GM12878 (cell line): Measurements from ENCODE around the gene XG. TPM values are rescaled to one million over a fixed set of nuclear protein-coding genes. Genes with fewer than 3 reads are reported as not detected.

ENCODE experiments used
- ATAC-seq: fragments of 200-7000 bp; cut with Tn5 transposase; 3 replicates; pipeline ENCODE4 v1.9.1; 2020; ENCODE audit warnings: mild to moderate bottlenecking, moderate library complexity
- BruUV-seq: library from RNA; stranded (reverse); fragments of 400-500 nt; replicated peaks from 2 replicates; lab custom pipeline; 2021; lab: Mats Ljungman, UMichigan
- CTCF ChIA-PET: fragments of 300-600 bp; sonication (Branson Sonifier 250); formaldehyde crosslinking; extraction: SDS; loops from one replicate; lab custom pipeline; 2021; ENCODE audit warnings: inconsistent platforms; lab: Yijun Ruan, JAX
- POLR2A ChIA-PET: fragments of 350-600 bp; formaldehyde crosslinking; extraction: SDS; loops from one replicate; lab custom pipeline; 2021; ENCODE audit warnings: inconsistent platforms; lab: Charles Lee
- RAD21 ChIA-PET: fragments of 300-600 bp; sonication (Branson Sonifier 250); formaldehyde crosslinking; loops from one replicate; lab custom pipeline; 2023; ENCODE audit warnings: antibody characterized with exemption; ENCODE audit not compliant: unreplicated experiment; lab: Charles Lee
- SMC1A ChIA-PET: fragments of 300-600 bp; sonication (Branson Sonifier 250); formaldehyde crosslinking; loops from one replicate; lab custom pipeline; 2023; ENCODE audit not compliant: unreplicated experiment, uncharacterized antibody; lab: Charles Lee
- DNase-seq: peaks from one replicate; pipeline ENCODE4 v3.0.0-alpha.2; 2011; ENCODE audit warnings: low read depth, low spot score
- FAIRE-seq: peaks from 3 replicates; lab custom pipeline; 2011; peaks lifted over from hg19 to GRCh38; lab: Jason Lieb, UNC
- H2AFZ ChIP-seq: 2 replicates; pipeline ENCODE4 v1.6.0; 2011; ENCODE audit warnings: low read depth, low read length, control low read depth; ENCODE audit not compliant: control insufficient read depth
- H3K27ac ChIP-seq: 2 replicates; pipeline ENCODE4 v1.5.1; 2011; ENCODE audit warnings: control low read depth; ENCODE audit not compliant: control insufficient read depth, insufficient read depth
- H3K27me3 ChIP-seq, 2 experiments: replicated peaks in 1 of 2; 2 replicates each; pipeline versions ENCODE4 v1.6.0 to v1.6.1; 2011; ENCODE audit warnings: low read length in 1 of 2; ENCODE audit not compliant: control insufficient read depth in 2 of 2, insufficient read depth in 2 of 2
- H3K36me3 ChIP-seq, 2 experiments: 2 replicates each; pipeline ENCODE4 v1.5.1; 2011; ENCODE audit warnings: low read length in 1 of 2; ENCODE audit not compliant: control insufficient read depth in 2 of 2, insufficient read depth in 2 of 2
- H3K4me1 ChIP-seq: 2 replicates; pipeline ENCODE4 v1.6.1; 2011; ENCODE audit warnings: mild to moderate bottlenecking, low read length, moderate library complexity, mixed read lengths; ENCODE audit not compliant: control insufficient read depth, insufficient read depth
- H3K4me2 ChIP-seq: 2 replicates; pipeline ENCODE4 v1.6.0; 2011; ENCODE audit warnings: control low read depth; ENCODE audit not compliant: control insufficient read depth, insufficient read depth
- H3K4me3 ChIP-seq: fragments of 200-600 bp; sonication (generic); 2 replicates; pipeline ENCODE4 v1.5.1; 2016
- H3K79me2 ChIP-seq: 2 replicates; pipeline ENCODE4 v1.6.0; 2011; ENCODE audit warnings: low read length; ENCODE audit not compliant: control insufficient read depth, insufficient read depth
- H3K9ac ChIP-seq: 2 replicates; pipeline ENCODE4 v1.8.0; 2011; ENCODE audit warnings: low read length, control low read depth, mixed read lengths; ENCODE audit not compliant: control insufficient read depth, insufficient read depth
- H3K9me3 ChIP-seq: replicated peaks from 3 replicates; pipeline ENCODE4 v1.5.1; 2011; ENCODE audit warnings: mild to moderate bottlenecking, low read length; ENCODE audit not compliant: control insufficient read depth, insufficient read depth
- H4K20me1 ChIP-seq: 2 replicates; pipeline ENCODE4 v1.6.0; 2011; ENCODE audit not compliant: control insufficient read depth, insufficient read depth
- CHD2 ChIP-seq: IDR thresholded peaks from 2 replicates; pipeline ENCODE4 v1.6.1; 2011; ENCODE audit warnings: low read depth, low read length, improper control_type of control experiment, borderline replicate concordance
- EED ChIP-seq: sonication (generic); IDR thresholded peaks from 2 replicates; pipeline ENCODE4 v1.6.1; 2016; ENCODE audit warnings: antibody characterized with exemption, low read depth
- HCFC1 ChIP-seq: fragments of 150-350 bp; IDR thresholded peaks from 2 replicates; pipeline ENCODE4 v1.6.1; 2014; ENCODE audit warnings: low read length
- HDGF ChIP-seq: fragments of 450-650 bp; IDR thresholded peaks from 2 replicates; pipeline ENCODE4 v1.6.1; 2016; ENCODE audit warnings: antibody characterized with exemption
- MTA3 ChIP-seq: IDR thresholded peaks from 2 replicates; pipeline ENCODE4 v1.6.1; 2012; ENCODE audit warnings: low read length, inconsistent platforms, borderline replicate concordance
- NFIC ChIP-seq: IDR thresholded peaks from 2 replicates; pipeline ENCODE4 v1.6.1; 2012; ENCODE audit warnings: low read depth, mild to moderate bottlenecking, inconsistent platforms, low read length, moderate library complexity
- NFYA ChIP-seq: IDR thresholded peaks from 2 replicates; pipeline ENCODE4 v1.6.1; 2011; ENCODE audit warnings: low read depth, mild to moderate bottlenecking, low read length, improper control_type of control experiment, borderline replicate concordance
- NRF1 ChIP-seq: conservative IDR thresholded peaks from 2 replicates; pipeline ENCODE4 v1.6.1; 2011; ENCODE audit warnings: mild to moderate bottlenecking, low read depth, low read length, improper control_type of control experiment
- SREBF1 ChIP-seq: IDR thresholded peaks from 2 replicates; pipeline ENCODE4 v1.6.1; 2012; ENCODE audit warnings: mild to moderate bottlenecking, low read length
- TARDBP ChIP-seq: IDR thresholded peaks from 2 replicates; pipeline ENCODE4 v1.6.1; 2016; ENCODE audit warnings: borderline replicate concordance
- TBL1XR1 ChIP-seq: IDR thresholded peaks from 2 replicates; pipeline ENCODE4 v1.6.1; 2012; ENCODE audit warnings: low read depth, low read length, improper control_type of control experiment
- WGBS: methylation state at CpG from one replicate; pipeline ENCODE4 v1.1.6; 2016; ENCODE audit warnings: low lambda C conversion rate; ENCODE audit not compliant: insufficient replicate concordance, insufficient coverage; ENCODE audit errors: missing lambda C conversion rate; 5-methylcytosine and 5-hydroxymethylcytosine counted together
- in situ Hi-C: fragments of 300-500 bp; cut with MboI; formaldehyde crosslinking; loops from 9 replicates; pipeline ENCODE4 v1.14.3; 2018; ENCODE audit warnings: mixed read lengths
- intact Hi-C: fragments of 100-400 bp; cut with micrococcal nuclease; formaldehyde crosslinking; loops from one replicate; pipeline ENCODE4 v1.14.2; 2022; ENCODE audit not compliant: unreplicated experiment
- polyA plus RNA-seq, 11 experiments: library from polyadenylated mRNA; depleted of rRNA in 4 of 11; unstranded in 6 of 11; stranded (reverse) in 5 of 11; fragments of >200 nt; fragmentation: Nextera tagmentation in 4 of 11; fragmentation: Illumina TruSeq in 1 of 11; extraction: Ambion mirVana in 4 of 11; extraction: Trizol in 1 of 11; gene quantifications; 1 replicate in 1 of 11; 2 replicates in 10 of 11; pipeline versions ENCODE4 v1.2.1 to v1.2.3, GENCODE V29; 2011 to 2016; ENCODE audit warnings: inconsistent platforms in 2 of 11, missing spikeins in 2 of 11, low read depth in 1 of 11
- total RNA-seq, 4 experiments: library from RNA; depleted of rRNA in 3 of 4; stranded (reverse); fragments of >200 nt in 3 of 4; fragmentation: Illumina TruSeq in 1 of 4; extraction: Trizol in 1 of 4; gene quantifications; 2 replicates each; pipeline versions ENCODE4 v1.2.1 to v1.2.3, GENCODE V29; 2013 to 2021
- TF ChIP-seq, protein P1 (sequence below): fragments of 450-650 bp; IDR thresholded peaks from 2 replicates; pipeline ENCODE4 v1.6.1; 2018; ENCODE audit warnings: borderline replicate concordance, mild to moderate bottlenecking; ENCODE audit not compliant: partially characterized antibody
- TF ChIP-seq, protein P2 (sequence below): fragments of 450-650 bp; IDR thresholded peaks from 2 replicates; pipeline ENCODE4 v1.6.1; 2017; ENCODE audit warnings: borderline replicate concordance
- TF ChIP-seq, protein P3 (sequence below): fragments of 450-650 bp; formaldehyde crosslinking; IDR thresholded peaks from 2 replicates; pipeline ENCODE4 v1.5.0; 2022; ENCODE audit warnings: mild to moderate bottlenecking, missing genetic modification characterization

XG gene
- total and polyA plus RNA-seq, 10 of the 15 experiments (the other 5 are each of a cell fraction or from before 2014, with no cell fraction given): not detected

DNA sequence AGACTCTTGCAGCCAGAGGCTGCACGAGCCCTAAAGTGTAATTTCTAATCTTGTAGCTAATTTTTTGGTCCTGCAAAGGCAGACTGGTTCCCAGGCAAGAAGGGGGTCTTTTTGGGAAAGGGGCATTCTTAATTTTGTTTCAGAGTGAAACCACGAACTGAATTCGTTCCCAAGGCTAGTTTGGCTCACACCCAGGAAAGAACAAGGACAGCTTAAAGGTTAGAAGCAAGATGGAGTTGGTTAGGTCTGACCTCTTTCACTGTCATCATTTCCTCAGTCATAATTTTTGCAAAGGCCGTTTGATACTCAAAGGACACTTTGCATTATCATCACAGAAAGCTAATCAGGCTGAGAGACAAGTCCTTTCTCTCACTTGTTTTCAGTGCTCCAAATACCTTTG, 30.9 kb downstream of the XG start (continued):
- TF ChIP-seq, protein P1, sequence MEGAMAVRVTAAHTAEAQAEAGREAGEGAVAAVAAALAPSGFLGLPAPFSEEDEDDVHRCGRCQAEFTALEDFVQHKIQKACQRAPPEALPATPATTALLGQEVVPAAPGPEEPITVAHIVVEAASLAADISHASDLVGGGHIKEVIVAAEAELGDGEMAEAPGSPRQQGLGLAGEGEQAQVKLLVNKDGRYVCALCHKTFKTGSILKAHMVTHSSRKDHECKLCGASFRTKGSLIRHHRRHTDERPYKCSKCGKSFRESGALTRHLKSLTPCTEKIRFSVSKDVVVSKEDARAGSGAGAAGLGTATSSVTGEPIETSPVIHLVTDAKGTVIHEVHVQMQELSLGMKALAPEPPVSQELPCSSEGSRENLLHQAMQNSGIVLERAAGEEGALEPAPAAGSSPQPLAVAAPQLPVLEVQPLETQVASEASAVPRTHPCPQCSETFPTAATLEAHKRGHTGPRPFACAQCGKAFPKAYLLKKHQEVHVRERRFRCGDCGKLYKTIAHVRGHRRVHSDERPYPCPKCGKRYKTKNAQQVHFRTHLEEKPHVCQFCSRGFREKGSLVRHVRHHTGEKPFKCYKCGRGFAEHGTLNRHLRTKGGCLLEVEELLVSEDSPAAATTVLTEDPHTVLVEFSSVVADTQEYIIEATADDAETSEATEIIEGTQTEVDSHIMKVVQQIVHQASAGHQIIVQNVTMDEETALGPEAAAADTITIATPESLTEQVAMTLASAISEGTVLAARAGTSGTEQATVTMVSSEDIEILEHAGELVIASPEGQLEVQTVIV: no peak
- TF ChIP-seq CHD2: no peak

DNA sequence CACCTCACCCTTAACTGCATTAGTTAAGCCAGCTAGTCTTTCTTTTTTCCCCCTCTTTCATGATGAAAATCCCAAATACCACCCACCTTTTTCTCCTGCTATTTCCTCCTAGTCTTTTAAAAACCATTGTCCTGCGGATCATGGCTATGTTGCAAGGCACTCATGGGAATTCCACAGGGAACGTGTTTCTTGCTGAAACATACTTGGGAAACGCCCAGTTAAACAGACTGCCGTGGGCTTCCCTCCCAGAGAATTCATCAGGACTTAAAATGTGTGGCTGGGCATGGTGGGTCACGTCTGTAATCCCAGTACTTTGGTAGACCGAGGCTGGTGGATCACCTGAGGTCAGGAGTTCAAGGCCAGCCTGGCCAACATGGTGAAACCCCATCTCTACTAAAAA, 32.2 kb downstream of the XG start:
- Histone ChIP-seq H3K27me3 (no peaks in the 10 kb centered on the region), H3K4me3 (no peak overlapping the region), H3K4me2 (no peak overlapping the region), H3K4me1 (peaks cover 5% of the 10 kb centered on the region; the same call in 1 of the 2 replicates), H3K79me2 (no peaks in the 10 kb centered on the region), H3K27ac (no peak overlapping the region), H4K20me1 (no peaks in the 10 kb centered on the region), H3K9me3 (no peaks in the 10 kb centered on the region), H2AFZ (no peak overlapping the region), H3K36me3 (no peaks in the 10 kb centered on the region), H3K9ac (no peak overlapping the region)
- 28% methylated on average over 6 of the region's 6 CpGs for WGBS
- SMC1A ChIA-PET: no interaction called here
- CTCF ChIA-PET: no interaction called here
- no peak for DNase-seq
- no TSS peak for BruUV-seq
- intact Hi-C loops (no loop called here), in situ Hi-C loops (no loop called here)
- FAIRE-seq: no peak
- RAD21 ChIA-PET: no interaction called here
- TF ChIP-seq NRF1 (no peak), TBL1XR1 (no peak), HDGF (no peak), SREBF1 (no peak), TARDBP (no peak), MTA3 (no peak), EED (no peak), HCFC1 (no peak), NFYA (no peak), NFIC (no peak)
- TF ChIP-seq, protein P2, sequence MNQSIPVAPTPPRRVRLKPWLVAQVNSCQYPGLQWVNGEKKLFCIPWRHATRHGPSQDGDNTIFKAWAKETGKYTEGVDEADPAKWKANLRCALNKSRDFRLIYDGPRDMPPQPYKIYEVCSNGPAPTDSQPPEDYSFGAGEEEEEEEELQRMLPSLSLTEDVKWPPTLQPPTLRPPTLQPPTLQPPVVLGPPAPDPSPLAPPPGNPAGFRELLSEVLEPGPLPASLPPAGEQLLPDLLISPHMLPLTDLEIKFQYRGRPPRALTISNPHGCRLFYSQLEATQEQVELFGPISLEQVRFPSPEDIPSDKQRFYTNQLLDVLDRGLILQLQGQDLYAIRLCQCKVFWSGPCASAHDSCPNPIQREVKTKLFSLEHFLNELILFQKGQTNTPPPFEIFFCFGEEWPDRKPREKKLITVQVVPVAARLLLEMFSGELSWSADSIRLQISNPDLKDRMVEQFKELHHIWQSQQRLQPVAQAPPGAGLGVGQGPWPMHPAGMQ: no peak
- TF ChIP-seq, protein P3, sequence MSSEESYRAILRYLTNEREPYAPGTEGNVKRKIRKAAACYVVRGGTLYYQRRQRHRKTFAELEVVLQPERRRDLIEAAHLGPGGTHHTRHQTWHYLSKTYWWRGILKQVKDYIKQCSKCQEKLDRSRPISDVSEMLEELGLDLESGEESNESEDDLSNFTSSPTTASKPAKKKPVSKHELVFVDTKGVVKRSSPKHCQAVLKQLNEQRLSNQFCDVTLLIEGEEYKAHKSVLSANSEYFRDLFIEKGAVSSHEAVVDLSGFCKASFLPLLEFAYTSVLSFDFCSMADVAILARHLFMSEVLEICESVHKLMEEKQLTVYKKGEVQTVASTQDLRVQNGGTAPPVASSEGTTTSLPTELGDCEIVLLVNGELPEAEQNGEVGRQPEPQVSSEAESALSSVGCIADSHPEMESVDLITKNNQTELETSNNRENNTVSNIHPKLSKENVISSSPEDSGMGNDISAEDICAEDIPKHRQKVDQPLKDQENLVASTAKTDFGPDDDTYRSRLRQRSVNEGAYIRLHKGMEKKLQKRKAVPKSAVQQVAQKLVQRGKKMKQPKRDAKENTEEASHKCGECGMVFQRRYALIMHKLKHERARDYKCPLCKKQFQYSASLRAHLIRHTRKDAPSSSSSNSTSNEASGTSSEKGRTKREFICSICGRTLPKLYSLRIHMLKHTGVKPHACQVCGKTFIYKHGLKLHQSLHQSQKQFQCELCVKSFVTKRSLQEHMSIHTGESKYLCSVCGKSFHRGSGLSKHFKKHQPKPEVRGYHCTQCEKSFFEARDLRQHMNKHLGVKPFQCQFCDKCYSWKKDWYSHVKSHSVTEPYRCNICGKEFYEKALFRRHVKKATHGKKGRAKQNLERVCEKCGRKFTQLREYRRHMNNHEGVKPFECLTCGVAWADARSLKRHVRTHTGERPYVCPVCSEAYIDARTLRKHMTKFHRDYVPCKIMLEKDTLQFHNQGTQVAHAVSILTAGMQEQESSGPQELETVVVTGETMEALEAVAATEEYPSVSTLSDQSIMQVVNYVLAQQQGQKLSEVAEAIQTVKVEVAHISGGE (CRISPR knock-in tag): no peak
- ATAC-seq: no peak
- POLR2A ChIA-PET: no interaction called here
